Measurements from ENCODE around the gene NPC1. TPM values are rescaled to one million over a fixed set of nuclear protein-coding genes. Genes with fewer than 3 reads are reported as not detected.

NPC1 gene
- total and polyA plus RNA-seq, 2 of the 8 experiments (the other 6 are each of a cell fraction or from before 2014, with no cell fraction given), result 34.1 to 39.5 TPM

DNA sequence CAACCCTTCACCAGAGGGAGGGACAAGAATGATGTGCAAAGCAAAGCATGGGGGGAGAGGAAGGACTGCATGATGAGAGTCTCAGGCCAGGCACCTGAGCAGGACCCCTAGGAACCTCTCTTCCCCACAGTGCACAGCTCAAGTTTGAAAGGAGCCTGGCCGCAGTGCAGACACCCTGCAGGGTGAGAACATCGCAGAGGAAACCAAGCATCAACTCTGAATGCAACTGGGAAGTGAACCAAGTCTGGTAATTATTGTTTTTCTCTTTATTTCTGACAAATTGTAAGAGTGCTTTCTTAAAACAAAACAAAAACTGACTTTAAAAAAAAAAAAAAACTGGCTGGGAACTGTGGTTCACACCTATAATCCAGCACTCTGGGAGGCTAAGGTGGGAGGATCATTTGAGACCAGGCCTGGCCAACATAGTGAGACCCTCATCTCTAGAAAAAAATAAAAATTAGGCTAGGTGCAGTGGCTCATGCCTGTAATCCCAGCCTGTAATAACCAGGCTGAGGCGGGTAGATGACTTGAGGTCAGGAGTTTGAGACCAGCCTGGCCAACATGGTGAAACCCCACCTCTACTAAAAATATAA lies 15.3 kb downstream of the NPC1 start:
- Histone ChIP-seq H3K23ac (ENCODE audit: insufficient read length) (no peak overlapping the region), H3K9ac (replicated peaks in 1 of 4; ENCODE audit: extremely low read depth in 1 of 4, low read depth in 3 of 4, low read length in 3 of 4) (no peak overlapping the region), H2BK5ac (ENCODE audit: low read depth, low read length) (no peak overlapping the region), H3K79me1 (ENCODE audit: low read depth, low read length) (peaks cover 4% of the 10 kb centered on the region), H2BK12ac (ENCODE audit: low read depth, low read length) (no peak overlapping the region), H3K4me3 (ENCODE audit: extremely low read depth in 1 of 4, insufficient read depth in 2 of 4, low read depth in 3 of 4, low read length in 4 of 4) (no peak overlapping the region), H3K23me2 (ENCODE audit: low read depth, low read length) (no peaks in the 10 kb centered on the region), H3K27me3 (replicated peaks in 1 of 4; ENCODE audit: control insufficient read depth in 3 of 4, extremely low read depth in 1 of 4, insufficient read depth in 3 of 4, low read length in 3 of 4) (no peaks in the 10 kb centered on the region), H2BK20ac (ENCODE audit: low read length) (no peak overlapping the region), H3K9me3 (ENCODE audit: insufficient read depth in 2 of 2, low read depth in 1 of 2, low read length in 1 of 2) (no peaks in the 10 kb centered on the region), H3K4me1 (replicated peaks in 1 of 4; ENCODE audit: control insufficient read depth in 3 of 4, insufficient read depth in 4 of 4, low read length in 3 of 4) (peaks cover 0 to 4% (median 1%) of the 10 kb centered on the region in 4 experiments; a peak in 2 of 7 replicates), H3K79me2 (ENCODE audit: control insufficient read depth in 1 of 2, insufficient read depth in 2 of 2, low read length in 2 of 2) (peaks cover 0 to 4% of the 10 kb centered on the region in 2 experiments; a peak in 1 of 4 replicates), H2AFZ (ENCODE audit: low read length) (no peak overlapping the region), H2BK120ac (replicated peaks; ENCODE audit: low read depth, low read length) (no peak overlapping the region), H3K18ac (ENCODE audit: extremely low read depth, low read length) (no peak overlapping the region), H3K56ac (replicated peaks; ENCODE audit: insufficient read length, low read depth, low read length) (no peak overlapping the region), H4K5ac (ENCODE audit: insufficient read length, low read depth, low read length) (no peak overlapping the region), H4K91ac (replicated peaks; ENCODE audit: insufficient read length, low read length) (no peak overlapping the region), H4K8ac (ENCODE audit: extremely low read depth, insufficient read depth, low read length) (no peak overlapping the region), H4K20me1 (replicated peaks in 1 of 2; ENCODE audit: control insufficient read depth in 1 of 2, insufficient read depth in 2 of 2, low read length in 2 of 2) (peaks cover 0 to 2% of the 10 kb centered on the region in 2 experiments), H2BK15ac (ENCODE audit: low read length) (no peak overlapping the region), H3K4me2 (ENCODE audit: insufficient read depth in 1 of 2, low read depth in 2 of 2, low read length in 2 of 2) (no peak overlapping the region), H3K14ac (ENCODE audit: insufficient read length) (no peak overlapping the region), H2AK5ac (ENCODE audit: low read depth, low read length) (no peak overlapping the region), H3K36me3 (ENCODE audit: control insufficient read depth in 2 of 4, insufficient read depth in 4 of 4, low read length in 3 of 4) (peaks cover 5 to 50% (median 15%) of the 10 kb centered on the region in 4 experiments; a peak in 7 of 8 replicates), H3K4ac (replicated peaks; ENCODE audit: insufficient read length, low read depth, low read length) (no peak overlapping the region), H3K27ac (ENCODE audit: low read depth, low read length) (no peak overlapping the region)
- TF ChIP-seq SUZ12 (IDR thresholded peaks at IDR 0.05; ENCODE audit: low read length), result no peak
- TF ChIP-seq CEBPB (IDR thresholded peaks at IDR 0.05; ENCODE audit: low read depth, low read length), result no peak
- no peak for FAIRE-seq
- ChIA-PET CTCF (ENCODE audit: partially characterized antibody) (interaction anchor here (1.0 to 2.8 kb wide), 3 partner anchors 9 to 48 kb away, joined by 3 to 9 read pairs (median 3); no protein-coding TSS in a partner anchor), POLR2A (ENCODE audit: partially characterized antibody) (no interaction called here)
- DNase-seq (ENCODE audit: low read depth in 1 of 2, low spot score in 2 of 2), result no peak
- WGBS, 2 experiments (ENCODE audit: extremely low coverage in 1 of 2, insufficient coverage in 1 of 2, insufficient read length in 1 of 2, insufficient replicate concordance in 2 of 2, low coverage in 1 of 2, low lambda C conversion rate in 2 of 2, missing lambda C conversion rate in 1 of 2), result 86% methylated on average over 3 of the region's 3 CpGs; no CpG with 5 or more reads in 1 of the 2 experiments

Data from H1 (cell line).